Stimulated activated naive CD8-positive, alpha-beta T cell treated with anti-CD3 and anti-CD28 coated beads, Interleukin-15, amount 100 ng/mL, for 72 hours (primary cell): ENCODE measurements around the gene CUZD1.
"Not testable (repeated sequence)": the region's sequence is repeated elsewhere in the genome, so short reads cannot be mapped to it uniquely, and the experiment has no call there.

Source experiments
- ATAC-seq: fragments of 150-1000 bp; cut with Tn5 transposase; 2 replicates; pipeline ENCODE4 v1.10.0; 2021; ENCODE audit warnings: mild to moderate bottlenecking, moderate library complexity
- DNase-seq, 2 donors: peaks; one replicate each; pipeline ENCODE4 v3.0.0; 2021 to 2022
- H3K27ac Mint-ChIP-seq, 2 donors: one replicate each; pipeline ENCODE4 v1.8.0; 2022; ENCODE audit warnings: mild to moderate bottlenecking in 2 of 2, mixed read lengths in 2 of 2, moderate library complexity in 2 of 2
- H3K27me3 Mint-ChIP-seq: one replicate; pipeline ENCODE4 v1.8.0; 2022; ENCODE audit warnings: mixed read lengths
- H3K4me1 Mint-ChIP-seq: one replicate; pipeline ENCODE4 v1.8.0; 2022; ENCODE audit warnings: mild to moderate bottlenecking, mixed read lengths
- H3K4me3 Mint-ChIP-seq, 2 donors: one replicate each; pipeline ENCODE4 v1.8.0; 2022; ENCODE audit warnings: mild to moderate bottlenecking in 2 of 2, mixed read lengths in 2 of 2, moderate library complexity in 1 of 2
- H3K9me3 Mint-ChIP-seq, 2 donors: one replicate each; pipeline ENCODE4 v1.8.0; 2022; ENCODE audit warnings: mixed read lengths in 2 of 2

Gene CUZD1

DNA sequence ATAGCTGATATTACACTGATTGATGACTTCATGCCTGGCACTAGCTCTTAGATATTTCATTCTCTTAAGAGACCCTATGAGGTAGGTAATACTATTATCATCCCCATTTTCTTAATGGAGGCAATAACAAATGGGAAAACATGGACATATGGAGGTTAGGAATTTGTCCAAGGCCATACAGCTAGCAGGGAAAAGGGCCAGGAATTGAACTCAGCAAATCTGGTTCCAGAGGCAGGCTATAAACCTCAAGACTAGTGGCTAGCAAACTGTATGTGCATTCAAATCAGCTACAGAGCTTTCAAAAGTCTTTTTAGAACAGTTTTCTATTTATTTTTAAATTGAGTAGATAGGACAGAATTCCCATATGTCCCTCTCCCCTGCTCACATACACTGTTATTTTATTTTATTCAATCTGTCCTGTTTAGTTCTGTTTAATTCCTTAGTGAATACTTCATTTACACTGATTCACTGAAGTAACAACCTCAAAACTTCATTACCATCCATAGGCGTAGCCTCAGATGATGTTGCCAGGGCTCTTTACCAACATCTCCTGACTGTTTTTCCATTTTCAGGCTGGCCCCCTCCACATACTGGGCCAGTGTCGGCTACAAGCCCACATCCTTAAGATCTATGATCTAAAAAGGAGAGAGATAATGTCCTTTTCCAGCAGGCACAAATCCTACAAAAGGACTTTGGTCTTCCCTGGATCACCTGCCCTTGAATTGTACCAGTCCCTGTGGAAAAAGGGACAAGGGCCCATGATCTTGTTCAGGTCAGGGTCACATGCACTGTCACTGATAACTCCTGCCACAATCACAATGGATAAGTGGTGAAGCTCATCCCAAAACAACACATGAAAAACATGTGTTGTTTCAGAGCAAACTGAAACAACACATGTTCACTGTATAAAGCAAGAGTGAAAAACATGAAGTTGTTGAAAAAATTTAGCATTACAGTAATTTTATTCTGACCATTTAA lies 17.8 kb upstream of the CUZD1 start:
- Mint-ChIP-seq H3K27me3 (no peaks in the 10 kb centered on the region), H3K4me3 (no peak overlapping the region), H3K4me1 (peaks cover 10% of the 10 kb centered on the region), H3K9me3 (peaks cover 8 to 9% of the 10 kb centered on the region in 2 donors), H3K27ac (no peak overlapping the region)
- ATAC-seq, result no peak
- no peak for DNase-seq

GRCh38 chr10:122861711-122862161 lies 16.1 kb upstream of the CUZD1 start:
- Mint-ChIP-seq H3K27me3 (no peaks in the 10 kb centered on the region), H3K4me1 (peaks cover 7% of the 10 kb centered on the region), H3K9me3 (peaks cover 5 to 6% of the 10 kb centered on the region in 2 donors), H3K27ac (no peak overlapping the region), H3K4me3 (no peak overlapping the region)
- ATAC-seq (no peak), DNase-seq (no peak)

DNA sequence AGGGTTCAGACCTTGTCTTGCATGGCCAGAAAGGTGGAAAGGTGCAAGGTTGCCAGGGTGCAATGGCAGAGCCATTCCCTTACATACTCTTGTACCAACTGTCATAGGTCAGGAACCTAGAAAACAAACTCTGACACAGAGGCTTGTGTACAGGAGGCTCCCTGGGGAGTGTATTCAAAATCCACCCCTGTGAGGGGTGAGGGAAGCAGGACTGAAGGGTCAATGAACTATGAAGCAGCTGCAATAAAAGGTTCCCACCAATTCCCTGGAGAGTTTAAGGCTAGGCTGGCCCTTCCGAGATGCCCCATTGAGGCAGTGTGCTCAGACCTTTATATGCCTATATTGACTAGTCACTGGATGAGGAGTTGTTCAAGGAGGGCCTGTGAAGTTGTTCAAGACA lies 13.9 kb upstream of the CUZD1 start:
- no peaks in the 10 kb centered on the region for H3K27me3 Mint-ChIP-seq
- H3K9me3 Mint-ChIP-seq, result no peaks in the 10 kb centered on the region
- peaks cover 14% of the 10 kb centered on the region for H3K4me1 Mint-ChIP-seq
- no peak overlapping the region for H3K4me3 Mint-ChIP-seq
- no peak overlapping the region for H3K27ac Mint-ChIP-seq
- DNase-seq (no peak), ATAC-seq (no peak)

DNA sequence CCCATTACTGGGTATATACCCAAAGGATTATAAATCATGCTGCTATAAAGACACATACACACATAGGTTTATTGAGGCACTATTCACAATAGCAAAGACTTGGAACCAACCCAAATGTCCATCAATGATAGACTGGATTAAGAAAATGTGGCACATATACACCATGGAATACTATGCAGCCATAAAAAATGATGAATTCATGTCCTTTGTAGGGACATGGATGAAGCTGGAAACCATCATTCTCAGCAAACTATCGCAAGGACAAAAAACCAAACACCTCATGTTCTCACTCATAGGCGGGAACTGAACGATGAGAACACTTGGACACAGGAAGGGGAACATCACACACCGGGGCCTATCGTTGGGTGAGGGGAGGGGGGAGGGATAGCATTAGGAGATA lies 12.4 kb upstream of the CUZD1 start:
- H3K9me3 Mint-ChIP-seq, DNase-seq, ATAC-seq, H3K4me3 Mint-ChIP-seq, H3K27ac Mint-ChIP-seq, H3K27me3 Mint-ChIP-seq: not testable (repeated sequence)
- H3K4me1 Mint-ChIP-seq, result peaks cover 27% of the 10 kb centered on the region

DNA sequence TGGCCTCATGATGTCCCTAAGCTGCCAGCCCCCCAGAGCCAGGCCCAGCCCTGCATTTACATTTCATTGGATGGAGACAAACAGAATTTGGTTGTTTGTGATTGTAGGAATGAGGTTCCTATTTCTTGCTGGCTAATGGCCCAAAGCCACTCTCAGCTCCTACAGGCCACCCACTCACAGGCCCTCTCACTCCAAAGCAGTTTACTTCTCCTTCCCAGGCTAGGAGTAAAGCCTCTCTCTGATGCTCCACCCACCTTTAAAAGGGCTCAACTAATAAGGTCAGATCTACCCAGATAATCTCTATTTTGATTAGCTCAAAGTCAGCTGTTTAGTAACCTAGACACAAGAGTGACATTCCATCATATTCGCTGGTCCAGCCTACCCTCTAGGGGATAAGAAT lies 11.2 kb upstream of the CUZD1 start:
- Mint-ChIP-seq H3K4me1 (peaks cover 28% of the 10 kb centered on the region), H3K27ac (peak overlapping the region in 1 of 2 donors; percentile 68), H3K4me3 (no peak overlapping the region), H3K27me3 (no peaks in the 10 kb centered on the region), H3K9me3 (no peaks in the 10 kb centered on the region)
- ATAC-seq (no peak), DNase-seq (no peak)

- ATAC-seq (no peak), DNase-seq (no peak)
- H3K27ac Mint-ChIP-seq, result no peak overlapping the region
- H3K9me3 Mint-ChIP-seq, result no peaks in the 10 kb centered on the region
- peaks cover 28% of the 10 kb centered on the region for H3K4me1 Mint-ChIP-seq
- no peaks in the 10 kb centered on the region for H3K27me3 Mint-ChIP-seq
- H3K4me3 Mint-ChIP-seq, result no peak overlapping the region
These were observed 10.1 kb upstream of the CUZD1 start for GRCh38 chr10:122855745-122856144.

GRCh38 chr10:122854648-122855047 lies 9.0 kb upstream of the CUZD1 start:
- Mint-ChIP-seq H3K4me1 (peaks cover 28% of the 10 kb centered on the region), H3K4me3 (no peak overlapping the region), H3K27me3 (no peaks in the 10 kb centered on the region), H3K27ac (no peak overlapping the region), H3K9me3 (no peaks in the 10 kb centered on the region)
- ATAC-seq (no peak), DNase-seq (no peak)

DNA sequence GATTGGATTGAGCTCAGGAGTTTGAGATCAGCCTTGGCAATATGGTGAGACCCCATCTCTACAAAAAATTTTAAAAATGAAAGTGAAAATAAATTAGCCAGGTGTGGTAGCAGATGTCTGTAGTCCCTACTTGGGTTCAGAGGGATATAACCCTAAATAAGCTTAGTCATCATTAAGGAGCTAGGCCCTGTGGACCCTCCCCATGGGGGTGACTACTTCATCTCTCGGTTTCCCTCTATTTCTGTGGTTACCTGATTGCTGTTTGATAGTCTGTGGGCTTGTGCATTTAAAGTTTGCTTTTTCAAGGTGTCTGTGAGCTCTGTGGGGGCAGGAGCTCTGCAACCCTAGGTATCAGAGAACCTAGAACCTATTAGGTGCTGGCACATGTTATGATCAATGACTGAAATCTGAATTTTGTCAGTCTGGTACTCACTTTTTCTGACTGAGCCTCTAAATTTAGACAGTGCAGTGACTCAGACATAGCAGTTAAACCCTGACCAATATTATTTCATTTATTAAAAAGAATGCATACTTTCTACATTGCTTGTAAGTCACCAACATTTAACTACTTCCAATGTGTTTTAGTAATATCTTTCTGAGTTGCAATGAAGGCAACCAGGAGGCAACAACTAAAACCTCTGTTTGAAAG lies 8.1 kb upstream of the CUZD1 start:
- Mint-ChIP-seq H3K9me3 (no peaks in the 10 kb centered on the region), H3K4me3 (no peak overlapping the region), H3K27ac (peak overlapping the region; percentile 11 to 83), H3K4me1 (peaks cover 28% of the 10 kb centered on the region), H3K27me3 (no peaks in the 10 kb centered on the region)
- DNase-seq (no peak), ATAC-seq (no peak)

DNA sequence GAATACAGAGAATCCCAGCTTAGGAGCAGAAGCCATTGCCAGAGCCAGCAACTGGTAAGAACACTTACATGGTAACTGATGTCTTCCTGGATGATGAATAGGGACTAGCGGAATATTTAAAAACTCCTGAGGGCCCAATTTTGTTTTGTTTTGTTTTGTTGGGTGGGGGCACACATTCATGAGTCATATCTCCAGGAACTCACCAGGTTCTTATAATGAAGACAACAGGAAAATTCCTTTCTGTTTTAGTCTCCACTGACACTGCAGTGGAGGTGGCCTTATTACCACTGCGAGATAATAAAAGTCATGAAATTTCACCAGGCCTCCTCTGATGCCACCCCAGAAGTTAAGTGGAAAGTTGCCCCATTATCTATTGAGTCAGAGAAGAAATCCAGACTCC lies 6.6 kb upstream of the CUZD1 start:
- Mint-ChIP-seq H3K4me3 (no peak overlapping the region), H3K27me3 (no peaks in the 10 kb centered on the region), H3K4me1 (peaks cover 28% of the 10 kb centered on the region), H3K9me3 (no peaks in the 10 kb centered on the region), H3K27ac (no peak overlapping the region)
- no peak for DNase-seq
- ATAC-seq, result no peak

DNA sequence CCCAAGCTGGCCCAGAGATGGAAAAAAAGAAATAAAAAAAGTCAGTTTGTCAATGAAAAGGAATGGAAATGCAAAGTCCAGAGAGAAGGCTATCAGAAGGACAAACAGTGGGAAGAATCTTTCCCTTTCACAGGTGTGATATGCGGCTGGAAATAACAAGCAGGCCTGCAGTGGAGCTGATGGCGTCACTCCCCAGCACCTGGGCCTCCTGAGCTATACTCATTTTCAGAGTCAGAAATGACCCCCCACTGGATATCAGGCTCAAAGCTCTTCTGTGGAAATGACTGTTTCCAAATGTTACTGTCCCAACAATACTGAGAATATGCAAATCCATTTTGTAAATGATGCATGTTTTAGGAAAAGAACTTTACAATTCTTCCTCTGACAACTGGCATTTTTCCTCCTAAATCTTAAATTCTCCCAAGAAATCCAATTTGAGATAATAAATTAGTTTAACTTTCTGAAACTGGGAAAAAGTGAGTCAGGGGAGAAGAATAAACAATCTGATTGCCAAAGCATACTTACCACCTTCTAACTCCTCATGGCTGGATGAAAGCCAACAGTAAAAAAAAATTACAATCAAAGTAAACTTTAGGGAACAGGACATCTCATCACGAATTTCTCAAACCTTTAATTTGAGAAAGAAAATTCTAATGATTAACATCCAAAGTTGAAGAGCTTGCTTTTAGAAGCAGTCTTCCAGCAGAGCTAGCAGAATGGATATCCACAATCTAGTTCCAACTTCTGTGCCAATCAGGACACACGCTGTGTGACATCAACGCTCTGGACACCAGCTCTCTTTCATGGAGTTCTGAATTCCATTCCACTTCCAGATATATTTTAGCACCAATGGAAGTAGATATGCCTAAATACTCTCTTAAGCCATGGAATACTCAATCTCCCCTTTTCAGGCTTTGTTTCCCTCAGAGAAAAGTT lies 5.3 kb upstream of the CUZD1 start:
- H3K4me1 Mint-ChIP-seq, result peaks cover 28% of the 10 kb centered on the region
- DNase-seq, result no peak
- no peaks in the 10 kb centered on the region for H3K27me3 Mint-ChIP-seq
- peaks cover 5 to 9% of the 10 kb centered on the region in 2 donors for H3K9me3 Mint-ChIP-seq
- H3K27ac Mint-ChIP-seq, result no peak overlapping the region
- no peak for ATAC-seq
- H3K4me3 Mint-ChIP-seq, result no peak overlapping the region

DNA sequence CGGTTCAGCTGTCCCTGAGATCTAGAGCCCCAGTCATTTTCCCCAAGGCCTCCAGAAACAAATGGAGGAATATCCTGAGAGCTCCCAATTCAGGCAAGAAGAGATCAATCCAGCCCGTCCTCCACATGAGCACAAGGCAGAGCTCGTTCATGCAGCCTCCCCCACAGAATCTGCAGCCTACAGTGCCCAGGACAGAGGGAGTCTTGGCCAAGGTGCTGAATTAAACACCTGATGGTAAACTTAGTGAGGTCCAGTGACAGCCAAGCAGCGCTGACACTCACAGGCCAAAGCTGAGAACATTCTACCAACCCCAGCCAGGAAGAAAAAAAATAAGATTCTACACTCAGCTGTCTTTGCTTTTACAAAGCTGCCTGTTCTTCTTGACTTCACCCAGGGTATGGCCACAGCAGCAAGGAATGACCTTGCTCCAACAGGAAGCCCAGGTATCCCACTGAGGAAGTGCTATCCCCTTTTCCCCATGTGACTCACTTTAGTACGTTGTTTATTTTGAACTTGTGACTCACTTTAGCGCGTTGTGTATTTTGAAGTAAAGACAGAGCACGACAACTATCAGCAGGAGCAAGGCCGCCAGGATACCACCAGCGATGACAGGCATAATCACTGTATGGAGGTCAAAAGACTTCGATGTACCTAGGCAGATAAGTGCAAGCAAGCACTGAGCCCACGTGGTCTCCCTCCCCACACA lies 4.4 kb upstream of the CUZD1 start:
- ATAC-seq (no peak), DNase-seq (no peak)
- no peaks in the 10 kb centered on the region for H3K27me3 Mint-ChIP-seq
- peaks cover 19% of the 10 kb centered on the region for H3K4me1 Mint-ChIP-seq
- no peak overlapping the region for H3K4me3 Mint-ChIP-seq
- H3K9me3 Mint-ChIP-seq, result peaks cover 5 to 12% of the 10 kb centered on the region in 2 donors
- H3K27ac Mint-ChIP-seq, result peak overlapping the region in 1 of 2 donors; percentile 4

GRCh38 chr10:122849090-122849489 lies 3.4 kb upstream of the CUZD1 start:
- H3K27me3 Mint-ChIP-seq, result no peaks in the 10 kb centered on the region
- H3K27ac Mint-ChIP-seq, result no peak overlapping the region
- no peak overlapping the region for H3K4me3 Mint-ChIP-seq
- peaks cover 10 to 12% of the 10 kb centered on the region in 2 donors for H3K9me3 Mint-ChIP-seq
- DNase-seq, result no peak
- peaks cover 10% of the 10 kb centered on the region for H3K4me1 Mint-ChIP-seq
- ATAC-seq, result no peak

DNA sequence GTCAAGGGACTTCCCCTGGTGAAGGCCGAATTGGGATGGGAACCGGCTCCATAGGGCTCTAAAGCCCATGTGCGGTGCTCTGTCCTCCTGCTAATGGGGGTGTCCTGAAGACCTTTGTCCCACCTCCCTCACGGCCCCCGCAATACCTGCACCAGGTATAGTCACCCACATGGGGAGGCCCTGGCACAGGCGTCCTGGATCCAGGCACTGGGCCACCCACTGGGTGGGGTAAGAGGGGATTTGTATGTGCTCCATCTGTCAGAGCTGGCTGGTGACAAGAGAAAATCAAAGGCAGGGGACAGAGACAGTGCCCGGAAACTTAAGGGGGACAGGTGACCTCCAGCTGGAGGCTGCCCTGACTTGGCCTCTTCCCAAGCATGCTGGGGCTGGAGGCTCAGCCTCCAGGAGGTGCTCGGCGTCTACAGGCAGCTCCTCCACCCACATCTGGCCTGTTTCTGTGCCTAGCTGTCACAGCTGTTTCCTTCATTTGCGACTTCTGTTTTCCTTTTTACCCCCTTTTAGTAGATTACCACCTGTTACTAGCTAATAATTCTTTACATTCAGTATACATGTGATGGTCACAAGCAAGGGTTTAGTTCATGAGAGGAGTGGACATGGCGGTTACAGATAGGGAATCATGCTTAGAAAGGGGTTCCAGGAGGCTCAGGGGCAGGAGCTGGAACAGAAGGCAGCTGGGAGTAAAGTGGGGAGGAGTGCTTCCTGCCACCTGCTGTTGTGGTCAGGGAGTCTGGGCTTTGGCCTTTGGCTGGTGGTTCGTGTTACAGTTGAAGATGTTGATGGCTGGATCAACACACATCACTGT lies 2.3 kb upstream of the CUZD1 start:
- no peak for DNase-seq
- no peak for ATAC-seq
- H3K27ac Mint-ChIP-seq, result peak overlapping the region in 1 of 2 donors; percentile 82
- H3K4me1 Mint-ChIP-seq, result peaks cover under 1% of the 10 kb centered on the region
- no peaks in the 10 kb centered on the region for H3K27me3 Mint-ChIP-seq
- H3K9me3 Mint-ChIP-seq, result peaks cover 10 to 12% of the 10 kb centered on the region in 2 donors
- no peak overlapping the region for H3K4me3 Mint-ChIP-seq

- H3K9me3 Mint-ChIP-seq, result peaks cover 12 to 15% of the 10 kb centered on the region in 2 donors
These were observed 1.5 kb downstream of the CUZD1 start for GRCh38 chr10:122844146-122844545.

More at GRCh38 chr10:122844146-122844545, 1.5 kb downstream of the CUZD1 start:
- Mint-ChIP-seq H3K4me3 (no peak overlapping the region), H3K27me3 (no peaks in the 10 kb centered on the region), H3K27ac (peak overlapping the region in 1 of 2 donors; percentile 82), H3K4me1 (no peaks in the 10 kb centered on the region)
- no peak for ATAC-seq
- no peak for DNase-seq
